HL-60/S4 treated with phorbol 12-myristate 13-acetate at 8.2 ng/mL for 4 days and 3 days (cell line): ENCODE measurements around the gene RDH8.

ENCODE experiments used
- in situ Hi-C: fragments of 300-500 bp; cut with MboI; formaldehyde crosslinking; loops from 2 replicates; pipeline ENCODE4 v1.15.0; 2022; ENCODE audit warnings: low sequenced_read_pairs

RDH8 gene

DNA sequence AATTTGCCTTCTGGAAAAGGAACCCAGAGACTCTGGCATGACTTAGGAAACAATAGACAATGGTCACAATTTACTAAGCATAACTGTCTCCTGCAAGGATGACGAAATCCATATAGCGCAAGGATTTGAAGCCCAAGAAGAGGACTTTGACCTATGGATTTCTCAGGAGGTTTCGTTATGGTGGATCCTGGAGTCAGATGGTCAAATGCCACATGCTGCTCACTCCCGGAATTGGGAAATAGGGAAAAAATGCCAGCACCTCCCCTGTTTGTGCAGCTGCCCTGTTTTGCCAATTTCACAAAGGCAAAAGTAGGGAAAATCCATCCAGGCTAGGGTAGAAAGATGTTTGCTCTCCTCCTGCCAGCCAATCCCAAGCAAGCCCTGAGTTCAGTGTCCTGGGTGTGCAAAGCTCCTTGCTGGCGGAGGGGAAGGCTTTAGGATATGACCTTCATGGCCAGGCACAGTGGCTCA, 23.4 kb downstream of the RDH8 start:
- in situ Hi-C loops, result no loop called here

GRCh38 chr19:10037367-10037766, 24.1 kb downstream of the RDH8 start:
- in situ Hi-C loops, result no loop called here

DNA sequence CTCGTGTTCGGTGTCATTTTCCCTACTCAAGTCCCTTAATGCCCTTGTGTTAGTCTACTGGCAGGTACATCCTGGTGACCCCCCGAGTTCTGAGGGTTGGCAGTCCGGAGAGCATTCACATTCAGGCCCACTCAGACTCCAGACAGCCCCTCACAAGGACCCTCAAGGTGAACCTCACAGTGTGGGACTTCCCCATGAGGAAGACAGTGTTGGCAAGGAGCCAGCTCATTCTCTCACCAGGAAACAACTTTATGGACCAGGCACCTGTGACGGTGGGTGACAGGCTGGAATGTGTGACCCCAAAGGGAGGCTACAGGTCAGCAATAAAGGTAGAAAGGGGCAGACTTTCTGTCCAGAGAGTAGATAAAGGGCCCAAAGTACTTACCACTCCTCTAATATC, 24.5 kb downstream of the RDH8 start:
- in situ Hi-C loops, result no loop called here

GRCh38 chr19:10043286-10043927, 30.1 kb downstream of the RDH8 start:
- in situ Hi-C loops, result no loop called here

DNA sequence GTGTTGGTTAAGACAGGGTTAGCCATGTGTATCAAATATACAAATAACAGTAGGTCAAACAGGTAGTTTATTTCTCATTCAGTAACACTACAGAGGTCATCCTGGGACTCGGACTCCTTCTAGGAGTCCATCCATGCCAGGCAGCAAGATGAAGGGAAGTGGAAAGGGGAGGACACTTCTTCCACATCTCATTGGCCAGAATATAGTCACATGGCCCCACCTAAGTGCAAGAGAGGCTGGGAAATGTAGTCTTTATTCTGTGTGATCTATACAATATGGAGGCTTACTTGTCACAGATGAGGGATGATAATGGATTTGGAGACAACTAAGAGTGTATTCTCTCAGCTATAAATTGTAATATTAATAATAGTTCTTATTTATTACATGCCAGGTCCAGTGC, 31.1 kb downstream of the RDH8 start:
- in situ Hi-C loops, result no loop called here

DNA sequence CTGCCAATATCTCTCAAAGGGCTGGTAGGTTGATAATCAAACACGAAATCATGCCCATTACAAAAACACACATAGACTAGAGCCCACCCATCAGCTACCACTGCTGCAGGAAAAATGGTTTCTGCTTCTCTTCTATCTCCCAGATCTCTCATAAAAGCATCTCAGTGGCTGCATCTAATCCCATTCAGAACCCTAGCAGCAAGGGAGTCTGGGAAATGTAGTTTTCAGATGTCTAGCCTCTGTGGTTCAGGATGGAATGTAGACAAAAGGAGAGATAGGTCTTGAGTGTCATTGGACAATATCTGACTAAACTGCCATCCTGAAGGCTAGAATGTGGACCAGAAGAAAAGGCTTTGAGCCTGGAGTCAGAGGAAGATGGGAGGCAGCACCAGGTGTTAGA, 32.1 kb downstream of the RDH8 start:
- in situ Hi-C loops, result no loop called here

- in situ Hi-C loops, result no loop called here
Observed at GRCh38 chr19:10049626-10050025, 36.3 kb downstream of the RDH8 start.

DNA sequence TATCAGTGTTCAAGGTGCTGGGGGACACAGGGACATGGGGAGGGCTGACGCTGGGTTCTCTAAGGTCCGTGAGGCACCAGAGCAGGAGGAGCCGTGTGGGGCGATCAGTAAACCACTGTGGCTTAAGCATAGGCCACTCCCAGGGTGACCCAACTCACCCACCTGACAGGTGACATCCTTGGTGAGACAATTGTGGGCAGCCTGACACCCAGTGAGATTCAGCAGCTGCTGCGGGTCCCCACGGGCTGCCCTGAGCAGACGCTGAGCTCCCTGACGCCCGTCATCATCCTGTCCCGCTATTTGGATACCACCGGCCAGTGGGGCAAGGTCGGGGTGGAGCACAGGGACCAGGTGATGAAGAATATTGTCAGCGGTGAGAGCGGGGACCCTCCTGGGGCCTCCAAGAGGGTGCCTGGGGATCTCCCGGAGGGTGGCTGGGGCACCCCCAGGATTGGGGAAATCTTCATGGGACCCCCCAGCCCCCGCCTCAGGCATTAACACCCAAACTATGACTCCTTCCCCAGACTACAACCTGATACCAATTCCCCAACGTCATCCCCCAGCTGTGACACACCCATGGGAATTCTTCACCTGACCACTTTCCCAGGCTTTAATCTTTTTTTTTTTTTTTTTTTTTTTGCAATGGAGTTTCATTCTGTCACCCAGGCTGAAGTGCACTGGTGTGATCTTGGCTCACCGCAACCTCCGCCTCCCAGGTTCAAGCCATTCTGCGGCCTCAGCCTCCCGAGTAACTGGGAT, 39.5 kb downstream of the RDH8 start:
- in situ Hi-C loops, result no loop called here

DNA sequence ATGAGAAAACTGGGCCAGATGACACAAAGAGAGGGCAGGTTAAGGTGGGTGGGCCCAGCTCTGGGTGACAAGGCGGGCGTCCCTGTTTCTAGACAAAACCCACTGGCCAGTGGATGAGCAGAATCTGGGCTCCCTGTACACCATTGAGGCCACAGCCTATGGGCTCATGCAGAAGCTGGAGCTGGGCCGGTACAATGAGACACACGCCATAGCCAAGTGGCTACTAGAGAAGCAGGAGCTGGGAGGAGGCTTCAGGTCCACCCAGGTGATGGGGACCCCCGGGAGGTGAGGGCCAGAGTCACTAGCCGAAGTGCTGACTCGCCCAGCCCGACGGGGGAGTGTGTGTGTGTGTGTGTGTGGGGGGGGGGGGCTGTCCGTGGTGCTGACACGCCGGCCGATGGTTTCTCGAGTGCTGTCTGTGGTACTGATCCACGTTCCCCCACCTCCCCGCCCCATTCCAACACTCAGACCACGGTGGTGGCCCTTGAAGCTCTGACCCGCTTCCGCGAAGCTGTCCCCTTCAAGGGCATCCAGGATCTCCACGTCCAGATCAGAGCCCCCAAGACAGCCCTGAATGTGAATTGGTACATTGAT, 48.5 kb downstream of the RDH8 start:
- in situ Hi-C loops, result no loop called here

GRCh38 chr19:10068205-10068604, 54.9 kb downstream of the RDH8 start:
- in situ Hi-C loops, result no loop called here

DNA sequence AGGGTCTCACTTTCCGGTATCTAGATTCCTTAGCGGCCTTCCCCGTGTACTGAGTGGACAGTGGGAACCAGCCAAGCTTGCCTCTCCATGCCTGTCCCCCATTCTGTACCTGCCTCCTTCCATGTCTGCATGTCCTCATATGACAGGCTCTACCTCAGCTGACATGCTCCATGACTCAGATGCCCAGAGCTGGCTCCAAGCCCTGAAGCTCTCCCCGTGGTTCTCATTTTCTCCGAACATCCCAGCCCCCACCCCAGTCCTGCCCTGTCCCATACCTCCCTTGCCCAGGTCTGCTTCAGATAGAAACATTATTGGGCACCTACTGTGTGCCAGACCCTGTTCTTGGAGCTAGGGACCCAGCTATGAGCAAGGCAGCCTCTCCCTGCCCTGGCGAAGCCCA, 55.8 kb downstream of the RDH8 start:
- in situ Hi-C loops, result no loop called here

- in situ Hi-C loops, result no loop called here
Observed at GRCh38 chr19:10070730-10071446, 57.6 kb downstream of the RDH8 start.
